ENCODE data around the gene ENOPH1.
"Not testable (repeated sequence)": the region's sequence is repeated elsewhere in the genome, so short reads cannot be mapped to it uniquely, and the experiment has no call there.

The ENOPH1 gene

GRCh38 chr4:82469791-82470345 lies 39.5 kb downstream of the ENOPH1 start:
- no peak for TF ChIP-seq CTCF (IDR thresholded peaks at IDR 0.05)
- Histone ChIP-seq H3K27ac (peak overlapping the region in 1 of 2 donors; percentile 37), H3K4me3 (no peak overlapping the region)
- no peak for DNase-seq (ENCODE audit: low spot score)

- not testable (repeated sequence) for H3K4me3 ChIP-seq; H3K27ac ChIP-seq; DNase-seq (ENCODE audit: low spot score)
Measured at GRCh38 chr4:82473080-82473479, 42.7 kb downstream of the ENOPH1 start.

GRCh38 chr4:82473621-82474164 lies 43.3 kb downstream of the ENOPH1 start:
- DNase-seq (ENCODE audit: low spot score), result no peak
- TF ChIP-seq CTCF (IDR thresholded peaks at IDR 0.05), result no peak

GRCh38 chr4:82475931-82476330 lies 45.5 kb downstream of the ENOPH1 start:
- DNase-seq (ENCODE audit: low spot score); H3K27ac ChIP-seq; H3K4me3 ChIP-seq: not testable (repeated sequence)

More at GRCh38 chr4:82473621-82474164, 43.3 kb downstream of the ENOPH1 start:
- H3K27ac ChIP-seq, result no peak overlapping the region
- H3K4me3 ChIP-seq, result no peak overlapping the region

GRCh38 chr4:82477469-82477868 lies 47.1 kb downstream of the ENOPH1 start:
- H3K27ac ChIP-seq; DNase-seq (ENCODE audit: low spot score); H3K4me3 ChIP-seq: not testable (repeated sequence)

- DNase-seq (ENCODE audit: low spot score), result no peak
- Histone ChIP-seq H3K4me3 (no peak overlapping the region), H3K27ac (no peak overlapping the region)
- no peak for TF ChIP-seq CTCF (IDR thresholded peaks at IDR 0.05)
Measured at GRCh38 chr4:82479562-82479961, 49.2 kb downstream of the ENOPH1 start.

GRCh38 chr4:82480771-82481505 lies 50.5 kb downstream of the ENOPH1 start:
- no peak for DNase-seq (ENCODE audit: low spot score)
- TF ChIP-seq CTCF (IDR thresholded peaks at IDR 0.05), result no peak
- Histone ChIP-seq H3K27ac (no peak overlapping the region), H3K4me3 (no peak overlapping the region)

GRCh38 chr4:82481506-82481840 lies 51.1 kb downstream of the ENOPH1 start:
- no peak for TF ChIP-seq CTCF (IDR thresholded peaks at IDR 0.05)
- DNase-seq (ENCODE audit: low spot score), result no peak
- Histone ChIP-seq H3K4me3 (no peak overlapping the region), H3K27ac (no peak overlapping the region)

Data from coronary artery (tissue), 2 donors.